GM19351 (cell line): ENCODE data around the gene SNRPD3.
"Not testable (repeated sequence)": the region's sequence is repeated elsewhere in the genome, so short reads cannot be mapped to it uniquely, and the experiment has no call there.

ENCODE experiments used
- ATAC-seq: cut with Tn5 transposase; IDR thresholded peaks from one replicate; pipeline ENCODE4 v1.9.1; 2021; ENCODE audit warnings: mild to moderate bottlenecking, moderate library complexity; ENCODE audit not compliant: unreplicated experiment

Gene SNRPD3

DNA sequence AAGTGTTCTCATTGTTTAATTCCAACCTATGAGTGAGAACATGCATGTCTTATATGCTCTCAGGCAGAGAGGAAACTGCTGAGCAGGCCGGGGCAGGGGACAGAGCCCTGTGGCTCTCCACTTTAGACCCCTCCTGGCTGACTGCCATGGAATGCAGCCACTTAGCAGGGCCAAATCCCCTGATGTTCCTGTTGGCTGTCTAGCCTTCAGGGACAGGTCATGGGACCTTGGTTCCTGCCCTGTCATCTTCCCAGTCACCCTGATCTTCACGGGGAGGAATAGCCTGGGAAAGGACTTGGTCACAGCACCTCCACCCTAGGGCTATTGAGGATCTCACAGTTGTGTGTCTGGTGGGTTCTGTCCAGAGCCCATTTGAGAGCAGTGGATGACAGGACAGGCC lies 50.5 kb downstream of the SNRPD3 start:
- not testable (repeated sequence) for ATAC-seq

DNA sequence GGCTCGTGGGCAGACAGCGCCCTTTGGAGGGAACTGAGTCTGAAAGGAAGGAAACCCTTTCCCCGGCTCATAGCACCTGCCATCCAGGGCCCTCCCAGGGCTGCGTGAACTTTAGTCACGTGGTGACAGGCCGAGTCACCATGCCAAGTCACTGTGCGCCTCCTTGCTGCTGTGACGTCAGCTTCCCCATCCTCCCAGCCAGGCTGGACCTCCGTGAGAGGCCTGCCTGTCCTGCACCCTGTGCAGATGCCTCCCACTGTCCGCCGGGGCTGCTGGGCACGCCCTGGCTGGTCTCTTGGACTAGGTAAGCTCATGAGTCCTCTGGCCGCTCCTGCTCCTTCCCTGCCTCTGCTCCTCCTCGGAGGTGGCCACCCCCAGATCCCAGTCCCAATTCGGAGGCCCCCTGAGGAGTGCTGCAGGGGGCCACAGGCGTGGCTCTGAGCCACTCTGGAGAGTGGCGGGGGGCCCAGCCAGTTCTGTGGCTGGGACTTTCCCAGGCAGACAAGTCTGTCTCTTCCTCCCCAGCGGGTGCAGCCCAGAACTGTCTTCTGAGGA lies 51.7 kb downstream of the SNRPD3 start:
- peak; percentile 69 for ATAC-seq

DNA sequence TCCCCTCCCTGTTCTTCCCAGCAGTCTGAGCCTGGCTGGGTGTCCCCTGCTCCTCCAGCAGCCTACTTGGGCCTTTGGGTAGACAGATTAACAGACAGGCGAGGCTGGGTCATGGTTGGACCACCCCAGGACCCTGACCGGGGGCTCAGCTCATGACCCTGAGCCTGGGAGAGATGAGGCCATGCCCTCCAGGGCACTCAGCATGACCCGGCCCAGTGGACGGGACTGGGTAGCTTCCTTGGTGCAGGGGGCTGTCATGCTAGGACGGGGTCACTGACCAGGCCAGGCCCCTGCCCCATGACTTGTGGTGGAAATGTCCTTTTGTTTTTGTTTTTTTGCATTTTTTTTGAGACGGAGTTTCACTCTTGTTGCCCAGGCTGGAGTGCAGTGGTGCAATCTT lies 52.5 kb downstream of the SNRPD3 start:
- ATAC-seq, result not testable (repeated sequence)

DNA sequence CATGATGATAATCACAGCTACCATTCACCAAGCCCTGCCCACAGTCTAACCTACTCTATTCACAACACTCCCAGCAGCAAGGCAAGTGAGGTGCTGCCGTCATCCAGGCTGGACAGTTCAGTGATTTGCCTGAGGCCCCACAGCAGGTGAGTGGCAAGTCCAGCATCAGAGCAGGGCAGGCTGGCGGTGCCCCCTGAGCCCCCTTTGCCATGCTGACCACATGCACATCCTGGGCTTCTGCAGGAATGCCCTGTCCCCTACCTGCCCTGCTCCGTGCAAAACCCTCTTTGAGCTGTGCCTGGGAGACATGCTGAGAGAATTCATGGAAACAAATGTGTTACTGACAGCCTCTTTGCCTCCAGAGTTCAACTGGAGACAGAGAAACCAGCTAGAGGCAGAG lies 54.1 kb downstream of the SNRPD3 start:
- ATAC-seq, result not testable (repeated sequence)

DNA sequence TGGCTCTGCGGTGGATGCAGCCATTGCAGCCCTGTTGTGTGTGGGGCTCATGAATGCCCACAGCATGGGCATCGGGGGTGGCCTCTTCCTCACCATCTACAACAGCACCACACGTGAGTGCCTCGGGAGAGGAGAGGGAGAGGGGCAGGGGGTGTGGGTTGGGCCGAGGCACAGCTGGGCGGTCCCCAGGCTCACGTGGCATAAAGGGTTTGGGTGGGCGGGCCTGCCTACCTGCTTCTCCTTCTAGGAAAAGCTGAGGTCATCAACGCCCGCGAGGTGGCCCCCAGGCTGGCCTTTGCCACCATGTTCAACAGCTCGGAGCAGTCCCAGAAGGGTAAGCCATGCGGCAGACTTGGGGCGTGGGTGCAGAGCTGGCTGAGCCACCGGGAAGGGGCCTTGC lies 59.0 kb downstream of the SNRPD3 start:
- ATAC-seq, result not testable (repeated sequence)

DNA sequence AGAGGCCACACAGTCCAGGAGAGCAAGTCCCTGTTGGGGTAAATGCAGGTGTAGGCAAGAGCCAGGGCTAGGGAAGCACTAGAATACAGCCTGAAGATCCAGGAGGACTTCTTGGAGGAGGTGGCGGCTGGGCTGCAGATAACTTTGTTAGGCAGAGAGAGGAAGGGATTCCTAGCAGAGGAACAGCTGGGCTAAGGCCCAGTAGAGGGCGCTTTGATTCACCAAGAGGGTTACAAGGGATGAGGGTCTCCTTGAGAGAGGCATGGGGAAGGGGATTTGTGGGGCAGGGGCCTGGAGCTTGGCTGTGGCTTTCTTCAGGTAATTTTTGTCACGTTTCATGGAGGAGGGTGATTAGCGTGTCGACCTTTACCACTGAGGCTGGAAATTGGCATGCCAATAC lies 65.4 kb downstream of the SNRPD3 start:
- ATAC-seq, result not testable (repeated sequence)

DNA sequence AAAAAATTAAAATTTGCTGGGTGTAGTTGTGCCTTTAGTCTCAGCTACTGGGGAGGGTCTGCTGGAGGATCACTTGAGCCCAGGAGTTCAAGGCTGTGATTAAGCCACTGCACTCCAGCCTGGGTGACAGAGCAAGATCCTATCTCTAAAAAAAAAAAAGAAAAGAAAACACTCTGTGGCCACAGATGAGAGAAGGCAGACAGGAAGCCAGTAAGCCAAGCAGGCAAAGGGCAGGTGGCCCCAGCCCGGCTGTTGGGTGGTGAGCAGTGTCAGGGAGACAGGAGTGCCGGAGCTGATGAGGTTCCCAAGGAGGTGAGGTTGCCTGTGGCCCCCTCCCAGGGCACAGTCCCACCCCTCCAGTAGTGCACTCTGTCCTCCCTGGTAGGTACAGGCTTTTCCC lies 66.8 kb downstream of the SNRPD3 start:
- not testable (repeated sequence) for ATAC-seq
